Head of caudate nucleus (tissue), 42 donors: ENCODE data around the gene KCNIP4.
A peak's percentile ranks its signal among the peaks of the same experiment; 100 is the strongest.

Source experiments
- DNase-seq, 42 donors: peaks; one replicate each; pipeline versions ENCODE4 v3.0.0 to v3.0.0-alpha.2; 2020 to 2021; ENCODE audit warnings: mixed read lengths in 7 of 42
- intact Hi-C: fragments of 100-400 bp; cut with DNase I; formaldehyde crosslinking; loops from one replicate; pipeline ENCODE4 v1.15.0; 2022

KCNIP4 gene

DNA sequence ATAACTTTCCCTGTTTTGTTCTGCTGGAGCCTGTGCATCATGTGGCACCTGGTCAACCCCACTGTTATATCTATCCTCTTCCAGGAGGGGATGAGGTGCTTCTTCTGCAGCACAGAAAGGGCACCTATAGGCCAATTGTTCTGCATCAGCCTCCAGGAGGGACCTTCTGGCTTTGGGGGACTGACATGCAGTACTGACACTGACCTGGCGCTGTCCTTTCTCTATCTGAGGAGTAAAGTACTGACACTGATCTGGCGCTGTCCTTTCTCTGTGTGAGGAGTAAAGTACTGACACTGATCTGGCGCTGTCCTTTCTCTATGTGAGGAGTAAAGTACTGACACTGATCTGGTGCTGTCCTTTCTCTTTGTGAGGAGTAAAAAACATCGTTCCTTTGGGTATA lies 749.9 kb downstream of the KCNIP4 start:
- intact Hi-C loops, result no loop called here
- no peak for DNase-seq

DNA sequence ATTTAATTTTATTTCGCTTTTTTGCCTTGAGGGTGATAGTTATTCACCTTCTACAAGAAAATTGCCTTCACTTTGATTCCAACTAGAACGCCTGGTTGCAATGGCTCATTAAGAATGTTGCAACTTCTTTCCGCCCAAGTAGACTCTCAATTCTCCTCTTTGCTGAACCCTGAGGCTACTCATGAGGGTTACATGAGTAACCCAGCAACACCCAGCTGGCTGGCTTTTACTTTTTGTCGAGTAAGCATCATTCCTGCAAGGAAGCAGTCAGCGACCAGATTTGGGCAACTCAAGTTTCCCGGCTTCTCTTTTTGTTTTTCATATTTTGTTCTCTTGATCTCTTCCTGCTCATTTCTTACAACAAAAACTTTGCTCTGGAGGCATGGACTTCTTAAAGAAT lies 752.9 kb downstream of the KCNIP4 start:
- DNase-seq, result no peak
- intact Hi-C loops, result no loop called here

DNA sequence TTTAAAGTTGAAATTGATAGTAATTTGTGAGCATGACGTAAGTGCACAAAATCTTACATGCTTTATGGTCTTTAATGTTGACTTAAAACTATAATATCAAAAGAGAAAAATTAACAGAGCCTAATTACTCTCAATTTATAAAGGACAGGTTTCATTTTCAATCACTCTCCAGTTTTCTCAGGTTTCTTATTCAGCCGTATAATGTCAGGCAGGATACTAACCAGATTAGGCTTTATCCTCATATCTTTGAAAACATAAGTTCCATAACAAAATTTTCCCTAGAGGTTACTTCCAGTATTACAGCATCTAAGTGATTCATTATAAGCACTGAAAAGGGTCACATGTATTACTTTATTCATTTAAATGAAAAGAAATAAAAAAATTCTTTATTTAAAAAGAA lies 756.2 kb downstream of the KCNIP4 start:
- no peak for DNase-seq
- intact Hi-C loops, result no loop called here

DNA sequence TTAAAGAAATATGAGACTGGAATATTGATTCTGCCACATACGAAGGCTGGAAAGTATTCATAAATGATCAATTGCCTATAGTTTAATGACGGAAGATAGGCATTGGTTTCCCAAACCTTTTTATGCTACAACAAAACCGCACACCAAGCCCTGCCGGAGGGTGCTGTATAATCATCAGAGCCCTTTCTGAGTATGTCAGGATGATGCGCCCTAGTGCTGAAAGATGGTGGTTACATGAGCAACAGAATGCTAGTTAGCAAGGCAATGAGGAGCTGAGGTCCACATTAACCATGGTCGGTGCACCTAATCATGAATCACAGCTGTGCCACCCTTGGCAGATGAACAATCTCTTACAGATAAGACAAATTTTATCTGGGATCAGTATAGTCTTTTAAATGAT lies 757.3 kb downstream of the KCNIP4 start:
- intact Hi-C loops, result no loop called here
- DNase-seq, result no peak

DNA sequence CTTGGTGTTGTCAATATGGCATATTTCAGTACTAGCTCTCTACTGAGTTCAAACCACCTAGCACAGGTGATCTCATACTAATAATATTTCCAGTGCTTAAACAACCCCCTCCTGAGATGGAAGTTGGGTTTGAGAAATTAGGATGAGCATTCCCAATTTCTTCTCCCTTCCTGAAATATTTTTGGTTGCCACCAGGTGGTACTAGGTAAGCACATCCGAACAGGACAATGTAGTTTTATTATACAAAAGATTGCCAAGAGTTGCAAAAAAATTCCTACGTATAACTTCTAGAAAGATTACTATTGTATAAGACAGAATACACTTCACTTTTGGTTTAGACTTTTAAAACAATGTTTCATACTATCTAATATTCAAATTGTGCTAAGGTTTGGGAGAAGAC lies 763.8 kb downstream of the KCNIP4 start:
- intact Hi-C loops, result no loop called here
- no peak for DNase-seq

DNA sequence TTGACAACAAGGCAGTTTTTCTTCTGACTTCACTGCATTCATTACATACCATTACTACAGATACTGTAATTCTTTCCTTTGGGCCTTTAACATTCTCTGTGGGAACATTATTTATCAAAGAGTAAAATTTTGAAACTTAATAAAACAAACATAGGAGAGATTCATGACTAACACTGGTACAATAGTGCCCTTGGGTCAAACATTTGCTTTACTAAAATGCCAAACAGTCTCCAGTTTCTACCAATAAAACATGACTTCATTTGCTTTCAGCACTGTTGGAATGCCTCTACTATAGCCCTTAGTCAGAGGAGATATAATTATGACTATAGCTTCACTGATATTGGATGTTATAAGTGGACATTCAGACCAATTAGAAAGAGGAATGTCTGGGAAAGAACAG lies 766.9 kb downstream of the KCNIP4 start:
- no peak for DNase-seq
- intact Hi-C loops, result no loop called here

DNA sequence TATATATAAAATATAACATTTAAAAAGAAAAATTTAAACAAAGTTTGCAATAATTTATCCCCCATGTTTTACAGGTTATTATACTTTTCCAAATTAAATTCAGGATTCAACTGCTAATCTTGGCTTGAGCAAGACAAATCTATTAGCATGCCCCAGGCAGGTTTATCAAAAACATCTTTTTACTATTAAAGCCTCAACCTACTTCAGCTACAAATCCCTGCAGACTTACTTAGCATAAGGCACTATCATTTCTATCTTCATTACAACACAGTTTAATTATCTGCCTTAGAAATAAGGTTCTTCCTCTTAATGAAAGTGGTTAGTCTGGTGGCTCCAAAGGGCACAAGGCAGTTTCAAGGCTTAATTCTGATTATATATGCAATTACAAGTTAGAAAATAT lies 770.7 kb downstream of the KCNIP4 start:
- intact Hi-C loops, result no loop called here
- DNase-seq, result no peak

DNA sequence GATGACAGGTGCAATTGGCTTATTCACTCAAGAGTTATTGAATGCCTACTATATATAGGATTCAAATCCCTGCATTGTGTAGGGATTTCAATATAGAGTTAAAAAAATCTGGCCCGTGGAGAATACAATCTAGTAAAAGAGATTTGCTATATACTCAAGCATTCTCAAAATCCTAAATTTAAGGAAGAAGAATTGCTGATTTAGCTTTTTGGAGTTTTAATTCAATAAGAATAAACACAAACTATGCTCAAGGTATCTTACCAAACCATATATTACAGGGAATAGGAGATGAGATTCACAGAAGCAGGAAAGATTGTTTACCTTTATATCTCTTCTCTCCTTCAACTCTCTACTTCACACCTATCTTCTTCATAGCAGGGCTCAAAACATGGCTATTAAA lies 771.5 kb downstream of the KCNIP4 start:
- DNase-seq, result no peak
- intact Hi-C loops, result no loop called here

DNA sequence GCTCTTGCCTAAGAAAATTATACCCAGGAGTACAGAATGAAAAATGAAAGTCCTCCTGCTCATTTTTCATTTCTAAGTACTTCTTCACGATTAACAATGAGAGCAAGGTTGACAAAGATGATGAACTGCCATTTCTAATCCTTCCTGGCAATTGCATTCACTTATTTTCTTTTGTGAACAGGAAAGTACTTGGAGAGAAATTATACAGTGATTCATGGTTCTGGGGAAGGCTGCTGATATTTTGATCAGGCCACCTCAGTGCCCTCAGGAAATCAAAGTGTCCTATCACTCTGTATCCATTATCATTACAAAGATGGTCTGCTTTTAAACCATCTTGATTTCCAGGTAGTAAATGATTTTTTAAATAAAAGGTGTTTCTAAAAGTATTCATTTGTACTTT lies 780.9 kb downstream of the KCNIP4 start:
- DNase-seq, result no peak
- intact Hi-C loops, result no loop called here

DNA sequence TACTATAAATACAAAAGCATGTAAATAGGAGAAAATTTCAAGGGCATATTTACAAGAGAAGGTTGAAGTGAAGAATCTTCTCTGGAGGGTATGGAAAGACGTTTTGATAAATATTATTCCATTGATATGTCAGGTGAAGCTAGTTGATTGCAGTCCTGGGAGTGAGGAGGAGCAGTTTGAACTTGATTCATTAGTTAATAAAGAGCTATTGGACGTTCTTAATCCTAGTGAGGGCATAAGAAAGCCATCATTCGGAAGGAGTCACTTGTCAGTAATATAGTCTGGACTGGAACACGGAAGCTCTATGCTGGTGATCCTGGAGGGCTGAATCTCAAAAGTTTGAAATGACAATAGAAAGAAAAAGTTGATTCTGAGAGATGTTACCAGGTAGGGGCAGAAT lies 793.2 kb downstream of the KCNIP4 start:
- no peak for DNase-seq
- intact Hi-C loops, result no loop called here

DNA sequence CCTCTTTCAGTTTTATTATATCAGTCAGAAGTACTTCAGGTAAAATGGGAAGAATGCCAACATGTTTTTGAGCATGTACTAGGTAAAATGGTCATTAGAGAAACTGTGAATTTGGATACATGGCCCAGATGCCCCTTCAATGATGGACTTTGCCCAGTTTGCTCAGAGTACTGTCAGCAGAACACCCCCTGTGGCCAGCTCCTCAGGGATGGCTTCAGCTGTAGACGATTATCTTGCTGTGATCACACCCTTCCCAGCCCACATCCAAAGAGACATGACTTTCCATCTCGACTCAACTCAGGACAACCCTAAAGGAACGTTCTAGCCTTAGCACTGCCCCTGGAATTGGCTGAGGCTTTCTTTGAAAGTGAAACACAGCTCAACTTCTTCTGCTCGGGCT lies 809.2 kb downstream of the KCNIP4 start:
- intact Hi-C loops, result no loop called here
- DNase-seq, result no peak

DNA sequence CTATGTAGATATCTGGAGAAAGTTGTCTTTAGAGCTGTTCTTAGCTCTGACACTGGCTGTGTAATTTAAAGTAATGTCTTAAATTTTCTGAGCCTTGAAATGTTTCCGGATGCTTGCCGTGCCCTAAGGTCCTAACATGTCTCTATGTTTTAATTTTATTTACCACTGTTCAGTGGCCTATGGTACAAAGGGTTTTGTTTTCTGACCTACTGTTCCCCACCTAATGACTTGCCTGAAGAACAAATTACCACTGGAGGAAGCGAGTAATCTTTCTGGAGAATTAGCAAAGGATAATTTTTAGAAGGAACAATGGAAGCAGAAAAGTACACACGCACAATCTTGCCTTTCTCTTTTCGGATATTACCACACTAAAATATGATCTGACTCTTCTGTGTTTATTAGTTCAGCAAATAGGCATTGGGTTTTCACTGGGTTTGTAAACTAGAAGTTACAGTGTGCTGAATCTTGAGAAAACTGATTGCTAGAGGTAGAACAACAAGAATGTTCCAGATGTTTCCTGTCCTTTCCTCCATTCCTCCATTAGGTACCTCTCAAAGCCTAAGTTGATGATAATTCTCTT lies 812.4 kb downstream of the KCNIP4 start:
- no peak for DNase-seq
- intact Hi-C loops, result no loop called here

DNA sequence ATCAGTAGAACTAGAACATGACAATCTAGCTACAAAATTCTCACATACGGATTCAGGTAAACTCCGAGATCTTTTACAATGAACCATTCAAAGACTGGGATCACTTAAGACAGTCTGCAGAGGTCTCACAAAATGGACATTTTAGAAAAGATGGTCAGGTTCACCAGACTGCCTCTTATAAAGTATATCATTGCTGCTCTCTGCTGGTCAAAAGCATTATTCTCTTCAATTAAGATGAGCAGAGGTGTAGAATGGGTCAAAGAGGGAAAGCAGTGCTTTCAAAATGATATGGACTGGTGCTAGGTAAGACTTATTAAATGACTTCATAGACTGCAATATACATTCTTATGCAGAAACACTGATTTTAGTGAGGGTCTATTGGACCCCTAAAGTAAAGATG lies 813.6 kb downstream of the KCNIP4 start:
- intact Hi-C loops, result no loop called here
- DNase-seq, result no peak

DNA sequence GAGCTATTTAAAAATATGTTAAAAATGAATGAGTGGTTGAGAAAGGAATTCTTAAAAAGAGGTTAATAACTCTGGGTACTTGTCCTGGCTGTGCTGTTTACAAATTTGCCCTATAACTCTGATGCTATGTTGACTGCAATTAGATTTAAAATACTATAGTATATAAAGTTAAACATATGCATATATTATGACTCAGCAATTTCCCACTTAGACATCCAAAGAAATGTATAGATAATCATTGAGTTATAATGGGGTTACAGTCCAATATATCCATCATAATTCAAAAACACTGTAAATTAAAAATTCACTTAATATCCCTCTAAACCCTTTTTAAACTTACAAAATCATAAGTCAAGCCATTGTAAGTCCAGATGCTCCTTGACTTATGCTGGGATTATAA lies 818.0 kb downstream of the KCNIP4 start:
- no peak for DNase-seq
- intact Hi-C loops, result no loop called here

DNA sequence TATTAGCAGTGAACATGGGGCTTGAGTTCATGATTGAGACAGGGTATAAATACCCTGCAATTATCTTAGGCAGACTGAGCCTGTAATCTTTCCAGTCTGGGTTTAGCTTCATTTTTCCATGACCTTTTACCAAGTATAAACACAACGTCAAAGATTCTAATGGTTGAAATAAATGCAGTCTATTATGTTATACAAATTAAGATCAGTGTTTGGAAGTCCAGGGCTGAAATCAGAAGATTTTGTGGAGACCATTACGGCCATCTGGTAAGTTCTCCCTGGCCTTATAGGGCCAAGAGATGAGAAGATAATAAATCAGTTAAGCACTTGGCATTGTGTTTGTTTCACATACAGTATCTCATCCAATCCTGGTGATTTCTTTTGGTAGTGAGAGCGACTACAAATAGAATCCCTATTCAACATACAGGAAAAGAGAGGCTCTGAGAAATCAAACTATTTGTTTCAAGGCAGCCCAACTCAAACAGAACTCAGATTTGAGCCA lies 822.5 kb downstream of the KCNIP4 start:
- DNase-seq, result no peak

DNA sequence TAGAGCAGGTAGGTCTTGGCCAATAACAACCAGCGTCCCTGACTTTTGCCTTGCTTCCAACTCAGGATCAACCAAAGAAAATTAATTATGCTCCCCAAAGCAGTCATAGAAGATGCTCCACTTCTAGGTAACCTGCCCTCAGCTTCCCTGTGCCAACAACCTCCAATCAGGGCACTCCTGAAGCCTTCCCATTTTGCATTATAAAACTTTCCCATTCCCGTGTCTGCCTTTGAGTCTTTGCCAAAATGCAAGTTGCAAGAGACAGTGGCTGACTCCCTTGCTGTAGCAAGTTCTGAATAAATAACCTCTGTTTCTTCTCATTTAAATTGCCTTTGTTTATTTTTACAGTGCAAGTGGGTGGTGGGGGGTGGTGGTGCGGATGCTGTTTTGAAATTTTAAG lies 830.3 kb downstream of the KCNIP4 start:
- DNase-seq, result peak in 3 of 42 donors; percentile 6 to 11 (median 7)
- intact Hi-C loops, result no loop called here

More for the DNA sequence above, 822.5 kb downstream of the KCNIP4 start:
- intact Hi-C loops, result no loop called here

DNA sequence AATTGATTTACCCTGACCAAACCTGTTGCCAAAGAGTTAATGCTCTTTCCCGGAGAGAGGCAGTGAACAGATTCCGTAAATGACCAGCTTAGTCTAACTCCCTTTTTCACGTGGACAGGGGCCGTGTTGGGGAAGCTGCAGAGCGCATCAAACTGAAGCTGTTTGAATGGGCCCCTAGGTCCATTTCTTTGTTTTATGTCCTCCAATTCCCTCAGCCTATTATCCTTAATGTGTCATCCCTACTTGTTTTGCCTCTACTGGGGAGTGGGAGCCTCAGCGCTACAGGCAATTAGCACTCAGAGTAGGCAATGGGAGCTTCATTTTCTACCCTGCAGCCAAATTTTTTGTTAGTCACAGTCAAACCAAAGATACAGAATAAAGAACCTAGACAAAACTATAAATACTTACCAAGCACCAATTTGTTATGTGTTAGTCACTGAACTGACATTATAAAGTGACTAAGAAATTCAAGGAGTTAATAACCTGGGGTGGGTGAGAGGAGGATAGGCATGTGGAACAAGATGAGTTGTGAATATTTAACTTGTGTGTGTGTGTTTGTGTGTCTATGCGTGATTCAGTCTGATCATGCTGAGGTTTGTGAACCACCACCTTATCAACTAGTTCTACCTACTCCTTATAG lies 830.9 kb downstream of the KCNIP4 start:
- intact Hi-C loops, result no loop called here
- peak in 2 of 42 donors; percentile 10 to 15 for DNase-seq

DNA sequence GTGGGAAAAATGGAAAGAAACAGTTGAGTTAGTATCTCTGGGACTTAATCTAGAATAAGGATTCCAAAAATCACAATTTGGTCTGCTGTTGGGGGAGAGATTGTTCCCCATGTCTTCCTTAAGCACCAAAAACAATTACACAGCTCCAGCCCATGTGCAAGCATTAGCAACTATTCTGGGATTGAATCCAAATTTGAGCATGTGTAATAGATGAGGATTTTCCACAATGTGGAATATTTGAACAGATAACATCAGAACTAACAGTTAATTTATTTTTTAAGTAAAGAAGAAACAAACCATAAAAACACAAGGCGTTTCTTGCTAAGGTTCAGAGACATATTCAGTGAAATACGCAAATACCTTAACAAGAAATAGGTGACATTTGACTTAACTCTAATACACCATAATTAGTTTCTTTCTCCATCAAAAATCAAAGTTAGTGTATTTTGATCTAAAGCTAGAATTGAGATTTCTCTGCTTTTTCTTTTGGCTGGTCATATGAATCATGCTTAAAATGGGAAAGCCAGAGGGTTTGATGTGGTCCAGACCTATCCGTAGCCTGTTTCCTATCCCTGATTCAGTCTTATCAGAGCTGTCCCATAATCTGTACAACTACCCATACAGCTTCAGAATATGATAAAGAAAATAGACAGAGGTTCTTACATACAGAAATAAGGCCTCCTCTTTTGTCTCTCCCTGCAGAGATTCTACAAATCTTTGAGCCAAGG lies 834.9 kb downstream of the KCNIP4 start:
- DNase-seq, result no peak

DNA sequence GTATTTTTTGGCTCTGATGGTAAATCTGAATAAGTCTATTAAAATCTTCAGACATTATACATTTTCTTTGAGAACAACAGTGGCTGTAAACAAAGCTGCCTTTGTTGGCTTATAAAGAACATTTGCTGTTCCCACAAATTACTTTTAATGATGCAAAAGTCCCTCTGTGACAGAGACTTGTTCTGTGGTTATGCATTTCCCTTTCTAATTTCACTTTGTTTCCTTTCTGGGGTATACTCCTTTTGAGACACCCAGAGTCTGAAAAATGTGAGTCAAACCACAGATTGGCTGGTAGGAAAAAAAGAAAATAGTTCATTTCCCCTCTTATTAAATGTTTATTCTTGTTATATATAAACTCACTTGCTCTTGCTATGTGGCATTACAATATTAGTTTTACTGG lies 845.9 kb downstream of the KCNIP4 start:
- DNase-seq, result no peak
- intact Hi-C loops, result no loop called here

More for the DNA sequence above, 834.9 kb downstream of the KCNIP4 start:
- intact Hi-C loops, result no loop called here

DNA sequence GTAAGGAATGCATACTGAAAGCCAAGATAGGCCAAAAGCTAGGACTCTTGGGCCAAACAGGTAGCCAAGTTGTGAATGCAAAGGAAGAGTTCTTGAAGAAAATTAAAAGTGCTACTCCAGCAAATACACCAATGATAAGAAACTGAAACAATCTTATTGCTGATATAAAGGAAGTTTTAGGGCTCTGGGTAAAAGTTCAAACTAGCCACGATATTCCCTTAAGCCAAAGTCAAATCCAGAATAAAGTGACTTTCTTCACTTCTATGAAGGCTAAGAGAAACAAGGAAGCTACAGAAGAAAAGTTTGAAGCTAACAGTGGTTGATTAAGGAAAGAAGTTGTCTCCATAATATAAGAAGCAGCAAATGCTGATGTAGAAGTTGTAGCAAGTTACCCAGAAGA lies 850.7 kb downstream of the KCNIP4 start:
- intact Hi-C loops, result no loop called here
- DNase-seq, result no peak

DNA sequence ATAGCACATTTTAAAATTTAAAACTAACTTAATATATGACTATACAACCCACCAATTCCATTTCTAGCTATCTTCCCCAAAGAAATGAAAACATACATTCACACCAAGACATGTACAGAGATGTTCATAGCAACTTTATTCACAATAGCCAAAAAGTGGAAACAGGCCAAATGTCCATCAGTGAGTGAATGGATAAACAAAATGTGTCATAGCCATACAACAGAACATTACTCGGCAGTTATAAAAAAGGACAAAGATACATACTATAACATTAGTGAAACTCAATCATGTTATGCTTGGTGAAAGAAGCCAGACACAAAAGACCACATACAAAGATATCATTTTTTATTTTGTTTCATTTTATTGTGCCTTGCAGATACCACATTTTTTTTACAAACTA lies 851.5 kb downstream of the KCNIP4 start:
- intact Hi-C loops, result no loop called here
- DNase-seq, result no peak
